GM19025 (cell line): Measurements from ENCODE around the gene AKR7A2.

Experiments used
- ATAC-seq: cut with Tn5 transposase; IDR thresholded peaks from one replicate; pipeline ENCODE4 v1.9.1; 2021; ENCODE audit warnings: mild to moderate bottlenecking, low read depth, moderate library complexity; ENCODE audit not compliant: unreplicated experiment

Gene AKR7A2

GRCh38 chr1:19326748-19327065 is 14.8 kb upstream of the AKR7A2 start:
- no peak for ATAC-seq

- no peak for ATAC-seq
Measured at GRCh38 chr1:19325958-19326747, 14.2 kb upstream of the AKR7A2 start.

DNA sequence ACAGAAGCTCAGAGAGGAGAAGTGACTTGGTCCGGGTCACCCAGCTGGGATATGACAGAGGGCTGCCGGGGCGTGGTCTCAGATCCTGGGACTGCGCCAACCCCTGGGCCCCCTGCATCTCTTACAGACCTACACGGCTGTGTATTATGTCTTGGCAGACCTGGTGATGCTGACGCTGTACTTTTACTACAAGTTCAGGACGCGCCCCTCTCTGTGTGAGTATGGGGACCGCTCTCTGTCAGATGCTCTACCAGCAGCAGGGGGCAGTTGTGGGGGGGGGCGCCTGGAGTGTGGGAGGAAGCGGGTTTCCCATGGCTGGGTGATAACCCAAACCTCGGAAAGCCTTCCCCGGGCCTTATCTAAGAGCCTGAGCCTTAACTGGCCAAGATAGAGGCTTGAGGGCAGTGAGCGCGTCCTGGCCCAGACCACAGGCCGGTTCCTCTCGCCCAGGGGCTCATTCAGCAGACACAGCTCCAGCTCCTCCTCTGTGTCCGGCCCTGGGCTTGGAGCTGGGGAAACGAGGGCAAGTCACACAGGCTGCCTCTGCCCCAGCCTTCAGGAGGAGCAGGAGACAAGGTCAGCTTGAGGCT is 13.5 kb upstream of the AKR7A2 start:
- ATAC-seq = no peak

DNA sequence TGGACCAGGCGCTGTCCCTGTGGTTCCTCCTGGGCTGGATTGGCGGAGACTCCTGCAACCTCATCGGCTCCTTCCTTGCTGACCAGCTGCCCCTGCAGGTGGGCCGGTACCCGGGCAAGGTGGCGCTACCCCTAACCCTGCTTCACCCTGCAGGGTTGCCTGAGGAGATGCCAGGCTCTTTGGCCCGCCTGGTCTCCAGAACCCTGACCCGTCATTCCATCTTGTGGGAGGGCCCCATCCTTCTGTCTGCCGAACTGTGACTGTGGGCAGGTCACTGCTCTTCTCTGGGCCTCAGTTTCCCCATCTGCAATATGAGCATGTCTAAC is 12.7 kb upstream of the AKR7A2 start:
- ATAC-seq = no peak

DNA sequence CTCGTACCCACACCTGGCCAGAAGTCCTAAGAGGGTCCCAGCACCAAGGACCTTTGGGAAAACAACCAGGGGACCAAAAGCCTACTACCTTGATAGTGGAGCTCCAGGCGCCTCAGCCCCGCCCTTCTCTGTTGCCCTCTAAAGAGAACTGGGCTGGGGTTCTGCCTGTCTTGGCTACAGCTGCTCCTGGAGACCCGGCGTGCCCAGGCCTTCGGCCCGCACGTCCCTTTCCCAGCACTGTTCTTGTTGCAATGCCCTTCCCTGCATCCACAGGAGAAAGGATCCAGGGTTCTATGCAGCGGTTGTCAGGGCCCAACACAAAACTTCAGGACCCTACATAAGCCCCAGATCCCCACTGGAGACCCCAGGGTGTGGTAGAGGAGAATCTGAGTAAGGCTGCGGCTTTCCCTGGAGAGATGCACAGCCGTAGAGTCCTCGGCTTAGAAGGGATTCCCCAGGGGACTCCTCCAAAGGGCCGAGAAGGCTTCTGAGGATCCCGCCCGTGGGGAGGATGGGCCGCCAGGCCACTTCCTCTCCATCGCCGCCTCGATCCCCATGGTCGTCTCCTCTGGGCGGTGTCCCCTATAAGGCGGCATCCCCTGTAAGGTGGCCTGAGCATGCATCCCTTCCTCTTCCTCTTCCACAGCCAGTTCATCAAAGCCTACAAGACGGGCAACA is 12.2 kb upstream of the AKR7A2 start:
- no peak for ATAC-seq

GRCh38 chr1:19322481-19322880 is 10.5 kb upstream of the AKR7A2 start:
- ATAC-seq = no peak

- no peak for ATAC-seq
Measured at GRCh38 chr1:19321071-19321470, 9.1 kb upstream of the AKR7A2 start.

- ATAC-seq = no peak
Measured at GRCh38 chr1:19319196-19319595, 7.3 kb upstream of the AKR7A2 start.

- no peak for ATAC-seq
Measured at GRCh38 chr1:19317126-19317910, 5.4 kb upstream of the AKR7A2 start.

- no peak for ATAC-seq
Measured at GRCh38 chr1:19315378-19316198, 3.6 kb upstream of the AKR7A2 start.

GRCh38 chr1:19313961-19314882 is 2.3 kb upstream of the AKR7A2 start:
- ATAC-seq = no peak

DNA sequence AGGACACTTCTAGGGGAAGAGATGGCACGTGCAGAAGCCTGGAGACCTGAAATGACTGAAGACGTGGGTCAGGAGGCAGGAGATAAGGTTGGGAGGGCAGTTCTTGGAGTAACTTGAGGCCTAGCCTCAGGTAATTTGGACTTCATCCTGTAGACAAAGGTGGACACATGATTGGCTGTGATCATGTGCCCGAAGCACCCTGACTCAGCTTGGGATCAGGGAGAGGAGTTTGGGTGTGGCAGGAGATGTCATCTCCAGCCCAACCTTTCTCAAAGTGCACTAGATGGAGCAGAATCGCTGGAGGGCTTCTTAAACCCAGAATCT is 1.7 kb upstream of the AKR7A2 start:
- no peak for ATAC-seq

- no peak for ATAC-seq
Measured at GRCh38 chr1:19312782-19313635, 1.1 kb upstream of the AKR7A2 start.

- no peak for ATAC-seq
Measured at GRCh38 chr1:19311503-19311930, 427 bp downstream of the AKR7A2 start.

- no peak for ATAC-seq
Measured at GRCh38 chr1:19310720-19311502, 1.0 kb downstream of the AKR7A2 start.

GRCh38 chr1:19310061-19310460 is 1.9 kb downstream of the AKR7A2 start:
- no peak for ATAC-seq

DNA sequence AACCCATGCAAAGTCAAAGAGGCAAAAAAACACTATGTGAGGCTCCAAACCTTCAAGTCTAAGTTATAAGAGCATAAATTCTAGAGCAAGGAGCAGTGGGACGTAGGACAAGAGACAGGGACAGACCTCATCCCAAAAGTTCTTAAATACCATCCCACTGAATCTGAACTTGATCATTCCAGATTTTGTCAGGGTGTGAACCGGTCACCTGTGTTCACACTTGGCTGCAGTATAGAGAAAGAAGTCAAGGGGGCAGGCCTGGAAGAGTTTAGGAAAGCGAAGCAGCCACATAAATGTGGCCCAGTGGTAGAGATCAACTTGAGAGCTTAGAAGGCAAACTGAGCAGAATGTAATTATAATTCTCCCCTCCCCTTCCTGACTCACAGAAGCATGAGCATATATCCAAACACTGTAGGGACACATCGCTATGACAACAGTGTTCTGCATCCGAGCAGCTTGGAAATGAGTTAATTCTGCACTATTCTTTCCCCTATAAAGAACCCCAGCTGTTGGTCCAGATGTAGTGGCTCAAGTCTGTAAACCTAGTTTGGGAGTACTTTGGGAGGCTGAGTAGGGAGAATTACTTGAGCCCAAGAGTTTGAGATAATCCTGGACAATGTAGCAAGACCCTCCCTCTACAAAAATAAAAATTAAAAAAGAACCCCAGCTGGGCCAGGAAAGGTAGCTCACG is 2.7 kb downstream of the AKR7A2 start:
- ATAC-seq = no peak
